Left renal pelvis (tissue), 4 donors: ENCODE results near the gene RPA1. TPM values are rescaled to one million over a fixed set of nuclear protein-coding genes. Genes with fewer than 3 reads are reported as not detected.
"Not testable (repeated sequence)": the region's sequence is repeated elsewhere in the genome, so short reads cannot be mapped to it uniquely, and the experiment has no call there.

Experiments used
- DNase-seq, 4 donors: peaks; one replicate each; pipeline ENCODE4 v3.0.0-alpha.2; 2013; ENCODE audit warnings: low read depth in 4 of 4, low spot score in 3 of 4
- polyA plus RNA-seq, 4 donors: library from polyadenylated mRNA; unstranded; fragments of 120-200 nt; gene quantifications; one replicate each; pipeline ENCODE4 v1.2.1, GENCODE V29; 2013; ENCODE audit not compliant: insufficient read length in 4 of 4

The RPA1 gene
- polyA plus RNA-seq, 4 donors = 105 to 142 (median 123) TPM

- no peak for DNase-seq
Observed at GRCh38 chr17:1873418-1873817, 43.6 kb downstream of the RPA1 start.

GRCh38 chr17:1875597-1875996 lies 45.8 kb downstream of the RPA1 start:
- no peak for DNase-seq

GRCh38 chr17:1878419-1879121 lies 48.8 kb downstream of the RPA1 start:
- no peak for DNase-seq

GRCh38 chr17:1880851-1881630 lies 51.2 kb downstream of the RPA1 start:
- no peak for DNase-seq

- DNase-seq = no peak
Observed at GRCh38 chr17:1882836-1883235, 53.0 kb downstream of the RPA1 start.

- DNase-seq = no peak
Observed at GRCh38 chr17:1883536-1883935, 53.7 kb downstream of the RPA1 start.

GRCh38 chr17:1888741-1889140 lies 58.9 kb downstream of the RPA1 start:
- DNase-seq = no peak

GRCh38 chr17:1890758-1891450 lies 61.1 kb downstream of the RPA1 start:
- no peak for DNase-seq

- no peak for DNase-seq
Observed at GRCh38 chr17:1894753-1895339, 65.0 kb downstream of the RPA1 start.

GRCh38 chr17:1895479-1895878 lies 65.7 kb downstream of the RPA1 start:
- DNase-seq = not testable (repeated sequence)

- DNase-seq = no peak
Observed at GRCh38 chr17:1896243-1897104, 66.7 kb downstream of the RPA1 start.

- DNase-seq = no peak
Observed at GRCh38 chr17:1897105-1897656, 67.4 kb downstream of the RPA1 start.

- DNase-seq = no peak
Observed at GRCh38 chr17:1898332-1898731, 68.5 kb downstream of the RPA1 start.

GRCh38 chr17:1898872-1899271 lies 69.1 kb downstream of the RPA1 start:
- no peak for DNase-seq

GRCh38 chr17:1899403-1900000 lies 69.7 kb downstream of the RPA1 start:
- no peak for DNase-seq

- no peak for DNase-seq
Observed at GRCh38 chr17:1904273-1905182, 74.7 kb downstream of the RPA1 start.

GRCh38 chr17:1905190-1905913 lies 75.5 kb downstream of the RPA1 start:
- no peak for DNase-seq

- DNase-seq = no peak
Observed at GRCh38 chr17:1906662-1907101, 76.9 kb downstream of the RPA1 start.
